ENCODE measurements around the gene PLA2G2E.

- TF ChIP-seq CTCF (IDR thresholded peaks at IDR 0.05) (no peak), POLR2A (IDR thresholded peaks at IDR 0.05) (no peak)
Measured at GRCh38 chr1:19885821-19886220, 37.6 kb downstream of the PLA2G2E start.

Measured in esophagus squamous epithelium (tissue), 4 donors.